Fibroblast of skin of right biceps (primary cell): ENCODE data around the gene MEGF6.

ENCODE experiments used
- DNase-seq: peaks from one replicate; pipeline ENCODE4 v3.0.0-alpha.2; 2013

MEGF6 gene

DNA sequence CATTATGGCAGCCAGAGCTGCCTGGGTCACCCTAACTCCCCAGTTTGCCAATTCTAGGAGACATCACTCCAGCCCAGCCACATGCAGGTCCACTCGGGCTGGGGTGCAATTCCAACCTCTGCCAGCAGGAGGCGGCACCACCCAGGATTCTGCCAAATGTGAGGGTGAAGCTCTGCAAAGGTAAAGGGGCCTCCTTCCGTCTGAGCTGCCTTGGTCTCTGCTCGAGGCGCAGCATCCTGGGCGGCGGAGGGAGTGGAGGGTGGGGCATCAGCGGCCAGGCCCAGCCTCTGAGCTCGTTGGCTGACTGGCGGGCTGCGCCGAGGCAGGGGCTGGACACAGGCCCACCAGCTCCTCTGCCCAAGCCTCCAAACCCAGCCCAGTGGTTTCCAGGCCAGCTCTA lies 93.1 kb downstream of the MEGF6 start:
- DNase-seq = no peak

DNA sequence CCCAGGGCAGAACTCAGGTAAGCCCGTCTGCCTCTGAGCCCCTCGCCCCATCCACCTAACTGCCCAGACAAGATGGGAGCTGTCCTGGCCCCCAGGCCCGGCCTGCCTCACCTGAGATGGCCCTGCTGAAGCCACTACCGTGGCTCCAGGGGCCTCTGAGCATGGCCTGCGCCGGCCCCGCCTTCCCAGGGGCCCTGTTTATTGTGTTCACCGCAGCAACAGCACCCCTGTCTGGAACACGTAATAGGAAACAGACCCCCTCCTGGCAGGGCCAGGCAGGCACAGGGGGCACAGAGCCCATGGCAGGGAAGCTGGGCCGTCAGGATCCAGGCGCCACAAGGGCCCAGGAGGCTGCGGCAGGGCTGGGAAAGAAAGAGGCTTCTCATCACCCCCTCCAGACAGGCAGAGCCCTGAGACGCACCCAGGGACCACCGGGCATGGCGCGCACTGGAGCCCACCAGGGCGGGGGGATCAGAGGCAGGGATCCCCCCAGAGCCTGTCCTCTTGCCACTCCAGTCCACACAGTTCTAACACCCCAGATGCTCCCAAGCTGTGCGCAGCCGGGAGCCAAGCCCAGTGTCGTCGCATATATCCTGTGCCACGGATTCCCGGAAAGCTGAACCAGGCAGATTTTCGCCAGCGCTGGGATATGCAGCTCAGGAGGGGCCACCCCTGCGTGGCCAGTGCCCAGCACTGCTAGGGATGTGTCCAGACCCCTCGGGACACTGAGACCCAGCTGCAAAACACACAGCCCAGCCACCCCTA lies 94.2 kb downstream of the MEGF6 start:
- DNase-seq = no peak

DNA sequence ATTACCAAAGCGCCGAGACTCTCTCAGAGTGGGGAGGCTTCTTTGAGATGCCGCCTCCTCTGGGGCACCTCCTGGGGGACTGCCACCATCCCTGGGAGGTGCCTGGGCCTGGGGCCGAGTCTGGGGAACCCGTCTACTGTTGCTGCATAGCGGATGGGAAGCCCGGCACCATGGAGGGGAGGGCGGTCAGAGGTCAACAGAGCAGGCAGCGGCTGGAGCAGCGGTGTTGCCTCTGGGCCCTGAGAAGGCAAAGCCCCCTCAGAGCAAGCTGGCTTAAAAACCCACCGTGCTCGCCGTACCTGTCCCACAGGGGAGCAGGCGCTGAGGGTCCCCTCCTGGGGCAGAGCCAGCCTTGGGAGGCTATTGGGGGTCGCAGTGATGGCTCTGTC lies 94.8 kb downstream of the MEGF6 start:
- DNase-seq = no peak

- peak; percentile 34 for DNase-seq
These were observed 95.4 kb downstream of the MEGF6 start for GRCh38 chr1:3515774-3516480.

GRCh38 chr1:3515272-3515671 lies 96.0 kb downstream of the MEGF6 start:
- no peak for DNase-seq

- DNase-seq = no peak
These were observed 96.9 kb downstream of the MEGF6 start for GRCh38 chr1:3514404-3514803.

DNA sequence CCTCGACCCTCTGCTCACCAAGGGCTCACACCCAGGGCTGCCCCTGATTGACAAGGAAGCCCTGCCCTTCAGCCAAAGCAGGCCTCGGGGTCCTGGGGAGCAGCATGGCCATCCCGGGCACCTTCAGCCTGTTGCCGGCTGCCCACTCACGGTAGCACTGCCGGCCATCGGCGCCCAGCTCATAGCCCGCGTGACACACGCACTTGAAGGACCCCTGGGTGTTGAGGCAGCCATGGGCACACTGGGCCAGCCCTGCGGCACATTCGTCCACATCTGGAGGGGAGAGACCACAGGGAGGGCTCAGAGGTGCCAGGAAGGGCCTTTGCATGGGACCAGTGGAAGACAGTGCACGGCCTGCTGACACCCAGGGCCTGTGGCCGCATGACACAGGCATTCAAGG lies 99.5 kb downstream of the MEGF6 start:
- DNase-seq = no peak

- DNase-seq = no peak
These were observed 100.0 kb downstream of the MEGF6 start for GRCh38 chr1:3511306-3511705.

DNA sequence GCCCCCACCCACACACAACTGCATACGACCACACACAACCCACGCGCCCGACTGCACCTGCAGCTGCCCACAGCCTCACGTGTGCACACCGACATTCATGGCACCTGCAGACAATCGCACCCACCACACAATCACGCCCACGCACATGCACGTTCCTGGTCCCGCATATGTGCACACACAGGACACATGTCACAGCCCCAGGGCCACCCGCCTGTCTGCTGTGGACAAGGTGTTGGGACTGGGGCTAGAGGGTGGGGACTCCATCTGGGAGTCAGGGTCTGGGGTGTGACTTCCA lies 100.4 kb downstream of the MEGF6 start:
- no peak for DNase-seq

DNA sequence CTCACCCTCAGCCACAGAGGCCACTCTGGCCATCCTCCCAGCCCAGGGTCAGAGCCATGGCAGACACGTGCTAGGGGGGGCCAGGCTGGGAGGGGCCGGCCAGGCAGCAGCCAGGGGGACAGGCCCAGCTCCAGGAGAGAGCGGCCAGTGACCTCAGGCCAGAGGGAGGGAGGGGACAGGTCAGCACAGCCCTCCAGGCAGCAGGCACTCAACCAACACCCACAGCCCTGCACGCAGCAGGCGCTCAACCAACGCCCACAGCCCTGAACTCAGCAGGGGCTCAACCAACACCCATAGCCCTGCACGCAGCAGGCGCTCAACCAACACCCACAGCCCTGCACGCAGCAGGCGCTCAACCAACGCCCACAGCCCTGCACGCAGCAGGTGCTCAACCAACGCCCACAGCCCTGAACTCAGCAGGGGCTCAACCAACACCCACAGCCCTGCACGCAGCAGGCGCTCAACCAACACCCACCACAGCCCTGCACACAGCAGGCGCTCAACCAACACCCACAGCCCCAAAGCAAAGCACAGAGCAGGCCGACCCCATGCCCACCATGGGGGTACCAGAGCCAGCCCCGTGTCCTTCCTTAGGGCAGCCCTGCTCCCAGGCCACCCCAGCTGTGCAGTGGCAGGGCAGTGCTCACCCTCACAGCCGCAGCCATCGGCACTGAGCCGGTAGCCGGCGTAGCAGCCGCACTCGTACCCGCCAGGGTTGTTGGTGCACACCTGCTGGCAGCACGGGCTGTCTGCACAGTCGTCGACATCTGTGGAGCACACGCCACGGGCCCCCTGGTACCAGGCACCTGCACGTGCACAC lies 101.0 kb downstream of the MEGF6 start:
- DNase-seq = no peak

DNA sequence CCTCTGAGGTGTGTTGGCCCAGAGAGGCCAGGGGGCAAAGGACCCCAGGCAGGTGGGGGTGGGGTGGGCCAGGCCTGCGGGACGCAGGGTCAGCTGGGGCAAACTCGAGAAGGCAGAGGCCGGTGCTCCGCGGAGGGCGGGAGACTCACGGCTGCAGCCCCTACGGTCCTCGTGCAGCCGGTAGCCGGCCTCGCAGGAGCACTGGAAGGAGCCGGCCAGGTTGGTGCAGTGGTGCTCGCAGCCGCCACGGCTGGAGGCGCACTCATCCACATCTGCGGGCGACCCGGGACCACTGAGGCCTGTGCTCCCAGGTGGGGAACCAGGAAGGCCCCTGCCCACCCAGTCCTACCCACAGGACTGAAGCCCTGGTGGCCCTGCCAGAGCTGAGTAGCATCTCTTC lies 101.6 kb downstream of the MEGF6 start:
- no peak for DNase-seq

- no peak for DNase-seq
These were observed 102.4 kb downstream of the MEGF6 start for GRCh38 chr1:3508757-3509415.

DNA sequence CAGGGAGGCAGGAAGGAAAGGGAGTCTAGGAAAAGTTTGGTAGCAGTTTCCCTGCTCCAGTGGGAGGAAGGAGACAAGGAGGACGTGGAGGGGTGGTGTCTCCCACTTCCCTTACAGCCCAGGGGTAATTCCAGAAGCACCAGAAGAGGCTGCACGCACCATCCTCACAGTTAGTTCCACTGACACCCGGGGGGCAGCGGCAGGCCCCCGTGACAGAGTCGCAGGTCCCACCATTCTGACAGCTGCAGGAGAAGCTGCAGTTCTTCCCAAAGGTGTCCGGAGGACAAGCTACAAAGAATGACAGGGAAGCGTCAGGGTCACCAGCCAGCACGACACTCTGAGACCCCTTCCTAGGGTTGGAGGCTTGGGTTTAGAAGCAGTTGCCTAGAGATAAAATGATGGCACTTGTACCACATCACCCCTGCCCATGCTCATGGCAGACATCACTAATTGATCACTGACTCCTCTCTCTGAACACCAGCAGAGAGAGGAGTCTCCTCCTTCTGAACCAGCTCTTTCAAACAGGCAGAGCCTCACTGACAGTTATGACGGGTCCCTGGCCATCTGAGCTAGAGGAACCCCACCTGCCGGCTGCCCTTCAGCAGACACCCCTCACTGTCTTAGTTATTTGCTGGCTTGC lies 103.6 kb downstream of the MEGF6 start:
- no peak for DNase-seq

GRCh38 chr1:3506943-3507342 lies 104.4 kb downstream of the MEGF6 start:
- DNase-seq = no peak

- DNase-seq = no peak
These were observed 105.3 kb downstream of the MEGF6 start for GRCh38 chr1:3506041-3506440.

DNA sequence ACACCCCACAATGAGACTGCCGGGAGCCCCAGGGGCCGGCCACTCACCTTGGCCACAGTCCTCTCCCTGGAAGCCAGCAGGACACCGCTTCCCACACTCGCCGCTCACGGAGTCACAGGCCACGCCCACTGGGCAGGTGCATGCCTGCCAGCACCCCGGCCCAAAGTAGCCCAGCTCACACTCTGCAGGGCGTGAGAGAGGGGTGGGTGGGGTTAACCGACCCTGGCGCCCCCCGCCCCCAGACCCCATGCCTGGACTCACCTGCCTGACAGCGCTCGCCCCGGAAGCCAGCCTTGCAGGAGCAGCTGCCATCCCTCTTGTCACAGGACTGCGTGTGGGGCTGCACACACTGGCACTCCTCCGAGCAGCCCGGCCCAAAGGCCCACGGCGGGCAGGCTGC lies 106.1 kb downstream of the MEGF6 start:
- no peak for DNase-seq

DNA sequence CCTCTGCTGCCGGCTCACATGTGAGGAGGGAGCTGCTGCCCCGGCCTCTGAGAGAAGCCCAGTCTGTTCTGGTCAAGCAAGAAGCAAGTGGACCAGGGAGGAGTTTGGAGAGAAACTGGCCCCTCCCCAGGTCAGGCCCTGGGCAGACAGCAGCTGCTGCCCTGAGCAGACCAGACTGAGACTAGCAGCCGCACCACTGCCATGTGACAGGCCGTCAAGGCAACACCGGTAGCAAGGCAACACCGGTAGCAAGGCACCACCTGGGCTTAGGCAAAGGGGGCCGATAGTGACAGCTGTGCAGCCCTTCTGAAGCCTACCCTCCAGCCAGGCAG lies 106.5 kb downstream of the MEGF6 start:
- no peak for DNase-seq

DNA sequence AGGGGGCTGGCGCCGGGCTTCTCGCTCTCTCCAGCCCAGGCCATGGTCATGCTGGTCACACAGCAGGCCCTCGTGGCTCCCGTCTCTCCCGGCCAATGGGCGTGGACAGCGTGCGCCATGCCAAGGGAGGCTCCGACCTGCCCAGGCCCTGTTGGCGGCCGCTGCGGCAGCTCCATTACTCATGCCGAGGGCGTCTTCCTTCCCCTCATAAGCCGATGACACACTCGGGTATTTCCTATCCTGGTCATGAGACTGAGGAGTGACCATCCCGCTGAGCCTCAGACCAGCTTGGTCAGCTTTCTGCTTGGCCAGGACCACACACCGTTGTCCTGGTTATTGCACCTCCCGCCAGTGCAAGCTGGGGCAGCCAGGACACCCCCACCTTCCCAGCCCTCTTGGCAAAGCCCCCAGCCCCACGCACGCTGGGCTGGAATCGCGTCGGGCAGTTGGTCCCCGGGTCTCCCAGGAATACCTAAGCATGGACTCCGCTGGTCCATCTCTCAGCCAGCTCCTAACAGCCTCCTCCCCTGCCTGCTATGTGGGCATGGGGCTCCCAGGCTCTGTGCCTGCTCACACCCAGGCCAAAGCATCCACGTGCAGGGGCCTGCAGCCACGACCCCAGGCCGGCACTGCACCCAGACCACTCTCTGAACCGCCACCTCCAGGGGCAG lies 107.0 kb downstream of the MEGF6 start:
- DNase-seq = peak; percentile 42

DNA sequence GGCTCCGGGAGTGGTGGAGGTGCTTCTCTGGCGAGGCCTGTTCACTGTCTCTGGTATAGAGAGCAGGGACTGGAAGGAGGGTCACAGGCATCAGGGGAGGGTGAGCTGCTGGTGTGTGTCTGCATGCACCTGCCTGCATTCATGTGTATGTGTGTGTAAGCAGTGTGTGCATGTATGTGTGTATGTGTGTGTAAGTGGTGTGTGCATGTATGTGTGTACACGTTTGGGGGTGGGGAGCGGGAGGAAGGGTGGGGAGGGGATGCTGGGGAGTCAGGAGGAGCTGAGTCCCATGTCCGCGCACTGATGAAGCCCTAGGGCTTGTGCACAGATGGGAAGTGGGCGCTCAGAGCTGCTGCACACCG lies 107.8 kb downstream of the MEGF6 start:
- no peak for DNase-seq

GRCh38 chr1:3502641-3503524 lies 108.4 kb downstream of the MEGF6 start:
- no peak for DNase-seq

- DNase-seq = peak; percentile 26
These were observed 109.3 kb downstream of the MEGF6 start for GRCh38 chr1:3501856-3502640.
